GM19438 (cell line): ENCODE results near the gene PSMG3.

ENCODE experiments used
- ATAC-seq: cut with Tn5 transposase; IDR thresholded peaks from one replicate; pipeline ENCODE4 v1.9.1; 2021; ENCODE audit warnings: low read depth; ENCODE audit not compliant: unreplicated experiment

The PSMG3 gene

DNA sequence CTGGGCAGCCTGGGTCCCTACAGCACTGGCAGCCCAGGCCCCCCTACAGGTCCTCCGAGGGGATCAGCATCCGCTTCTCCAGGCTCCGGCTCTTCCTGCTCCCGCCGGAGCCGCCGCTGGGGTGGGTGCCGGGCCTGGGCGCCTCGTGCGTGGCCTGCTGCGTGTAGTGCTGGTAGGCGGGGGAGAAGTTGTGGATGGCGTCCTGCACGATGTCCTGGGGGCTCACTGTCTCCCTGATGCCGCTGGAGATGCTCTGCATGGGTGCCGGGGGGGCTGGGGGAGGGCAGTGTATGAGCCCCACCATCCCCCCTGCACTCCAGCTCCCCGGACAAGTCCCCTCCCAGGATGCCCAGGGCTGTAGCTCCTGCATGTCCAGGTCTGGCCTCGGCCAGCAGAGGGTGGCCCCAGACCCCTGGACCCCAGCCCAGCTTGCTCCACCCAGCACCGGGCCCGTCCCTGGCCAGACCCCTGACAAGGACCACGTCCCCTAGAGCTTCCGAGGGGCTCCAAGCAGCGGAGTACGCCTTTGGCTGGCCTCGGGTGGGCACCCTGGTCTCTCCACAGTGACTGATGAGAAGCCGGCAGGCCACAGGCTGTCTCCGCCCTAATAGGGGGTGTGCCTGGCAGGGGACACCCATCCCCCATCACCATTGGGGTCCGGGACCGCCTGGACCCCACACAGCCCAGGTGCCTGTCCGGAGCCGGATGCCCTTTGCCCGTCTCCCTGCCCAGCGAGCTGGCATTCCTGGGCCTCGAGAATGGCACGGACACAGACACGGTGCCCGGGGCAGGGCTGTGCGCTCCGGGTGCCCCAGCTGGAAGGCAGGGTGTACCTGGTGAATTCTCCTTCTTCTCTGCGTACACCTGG lies 22.7 kb downstream of the PSMG3 start:
- ATAC-seq = no peak

DNA sequence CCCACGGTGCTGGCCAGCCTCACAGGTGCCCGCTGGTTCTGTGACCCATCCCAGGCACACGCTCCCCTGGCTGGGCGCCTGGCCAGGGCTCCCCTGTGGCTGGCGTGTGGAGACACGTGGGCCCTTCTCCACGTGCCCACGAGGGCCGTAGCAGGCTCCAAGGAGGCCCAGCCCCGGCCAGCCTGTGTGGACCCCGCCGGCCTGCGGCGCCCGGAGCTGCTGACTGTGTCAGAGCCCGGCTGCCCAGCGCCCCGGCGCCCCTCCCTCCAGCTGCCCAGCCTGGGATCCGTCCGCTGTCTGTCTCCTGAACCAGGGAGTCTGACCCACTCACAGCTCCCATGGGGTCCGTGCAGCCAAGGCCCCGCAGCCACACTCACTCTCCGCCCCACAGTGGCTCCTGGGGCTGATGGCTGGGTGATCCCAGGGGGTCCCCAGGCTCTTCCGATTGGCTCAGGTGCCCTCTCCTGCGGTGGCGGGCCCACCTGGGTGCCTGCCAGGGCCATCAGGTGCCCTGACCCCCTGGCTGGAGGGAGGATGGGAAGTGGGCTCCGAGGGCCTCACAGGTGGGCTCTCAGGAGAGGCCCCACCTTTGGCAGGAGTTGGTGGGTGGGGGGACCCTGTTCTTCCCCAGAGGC lies 23.4 kb downstream of the PSMG3 start:
- no peak for ATAC-seq

DNA sequence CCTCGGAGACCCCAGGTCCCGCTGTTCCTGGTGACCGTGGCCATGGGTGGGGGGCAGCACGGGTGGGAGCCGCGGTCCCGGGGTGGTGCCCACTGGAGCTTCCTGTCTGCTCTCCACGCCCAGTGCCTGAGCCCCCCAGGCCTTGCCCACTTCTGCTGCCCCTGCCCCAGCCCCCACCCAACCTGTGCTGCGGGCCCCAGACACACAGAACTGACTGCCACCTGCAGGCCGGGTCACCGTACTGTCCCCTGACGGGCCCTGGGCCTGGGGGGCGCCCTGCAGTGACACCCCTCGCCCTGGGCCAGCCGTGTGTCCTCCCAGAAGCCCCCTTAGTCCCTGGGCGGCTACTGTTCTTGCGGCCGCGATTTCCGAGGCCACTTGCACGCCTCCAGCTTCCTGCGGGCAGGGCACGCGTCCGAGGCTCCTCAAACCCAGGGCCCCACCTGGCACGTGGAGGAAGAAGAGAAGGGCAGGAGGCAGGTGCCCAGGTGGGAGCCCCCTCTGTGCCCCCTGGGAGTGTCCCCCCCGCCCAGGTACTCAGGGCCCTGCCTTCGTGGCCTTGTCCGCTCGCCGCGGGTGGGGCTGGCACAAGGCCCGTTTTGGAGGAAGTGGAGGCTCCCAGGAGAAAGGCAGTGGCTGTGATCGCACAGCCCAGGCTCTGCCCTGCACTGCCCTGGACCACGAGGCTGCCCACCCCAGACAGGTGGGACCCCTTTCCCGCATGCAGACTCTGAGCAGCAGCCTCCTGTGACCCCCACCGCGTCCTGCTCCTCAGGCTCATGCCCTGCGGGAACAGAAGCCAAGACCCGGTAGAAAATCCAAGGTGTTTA lies 24.2 kb downstream of the PSMG3 start:
- ATAC-seq = no peak

DNA sequence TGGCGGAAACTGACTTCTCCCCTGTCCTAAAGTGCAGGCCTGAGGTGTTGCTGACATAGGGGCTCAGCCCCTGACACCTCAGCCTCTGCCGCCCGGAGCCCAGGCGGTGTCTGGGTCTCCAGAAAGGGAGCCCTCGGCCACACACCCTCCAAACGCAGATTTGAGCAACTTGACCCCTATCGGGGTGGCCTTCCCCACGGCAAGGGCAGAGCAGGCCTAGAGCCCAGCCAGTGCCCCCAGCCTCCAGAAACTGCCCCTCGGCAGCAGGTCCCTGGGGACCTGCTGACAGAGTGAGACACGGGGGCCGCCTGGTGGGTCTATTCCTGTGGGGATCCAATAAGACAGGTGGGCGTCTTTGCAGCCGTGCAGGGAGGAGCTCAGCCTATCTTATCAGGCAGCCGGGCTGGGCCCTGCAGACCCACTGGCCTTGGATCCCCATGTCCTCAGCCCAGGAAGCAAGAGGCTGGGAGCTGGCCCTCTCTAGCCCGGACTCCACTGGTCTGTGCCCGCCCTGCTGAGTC lies 24.9 kb downstream of the PSMG3 start:
- no peak for ATAC-seq

DNA sequence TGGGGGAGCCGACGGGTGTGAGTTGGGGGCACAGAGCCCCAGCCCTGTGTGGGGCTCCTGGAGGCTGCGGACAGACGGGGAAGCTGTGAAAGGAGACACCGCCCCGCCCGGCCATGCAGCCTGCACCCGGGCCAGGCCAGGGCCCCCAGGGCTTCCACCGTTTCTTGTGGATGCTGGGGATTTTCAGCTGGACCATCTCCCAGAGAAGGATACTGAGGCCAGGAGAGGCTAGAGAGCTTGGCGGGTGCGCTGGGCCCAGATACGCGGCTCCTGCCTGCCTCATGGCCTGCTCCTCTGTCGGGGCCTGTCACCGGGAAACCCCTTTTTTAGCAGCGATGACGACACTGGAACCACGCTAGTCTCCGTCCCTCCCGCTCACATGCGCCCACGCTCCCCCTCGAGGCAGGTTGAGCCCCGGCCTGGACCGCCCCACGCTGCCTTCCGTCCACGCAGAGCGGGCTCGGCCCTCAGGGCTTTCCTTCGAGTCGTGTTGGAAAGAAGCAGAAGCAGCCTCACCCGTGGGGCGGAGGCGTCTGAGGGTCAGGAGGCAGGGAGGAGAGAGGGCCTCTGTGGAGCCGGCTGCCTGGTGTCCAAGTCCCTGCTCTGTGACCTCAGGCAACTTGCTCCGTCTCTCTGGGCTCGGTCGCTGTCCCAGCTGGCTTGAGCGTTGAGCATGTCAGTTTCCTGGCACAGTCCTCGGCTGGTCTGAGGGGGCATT lies 25.5 kb downstream of the PSMG3 start:
- ATAC-seq = no peak

DNA sequence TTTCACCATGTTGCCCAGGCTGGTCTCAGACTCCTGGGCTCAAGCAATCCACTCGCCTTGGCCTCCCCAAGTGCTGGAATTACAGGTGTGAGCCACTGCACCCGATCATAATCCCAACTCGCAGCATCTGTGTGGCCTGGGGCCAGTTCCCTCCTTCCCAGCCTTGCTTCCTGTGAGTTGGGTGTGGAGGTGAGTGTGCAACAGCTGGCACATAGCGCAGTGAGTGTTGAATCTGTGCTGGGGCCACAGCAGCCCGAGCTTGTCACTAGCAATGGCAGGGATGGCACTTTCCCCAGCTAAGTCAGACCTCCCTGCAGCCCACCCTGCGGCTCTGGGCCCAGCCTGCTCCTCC lies 26.0 kb downstream of the PSMG3 start:
- ATAC-seq = no peak

DNA sequence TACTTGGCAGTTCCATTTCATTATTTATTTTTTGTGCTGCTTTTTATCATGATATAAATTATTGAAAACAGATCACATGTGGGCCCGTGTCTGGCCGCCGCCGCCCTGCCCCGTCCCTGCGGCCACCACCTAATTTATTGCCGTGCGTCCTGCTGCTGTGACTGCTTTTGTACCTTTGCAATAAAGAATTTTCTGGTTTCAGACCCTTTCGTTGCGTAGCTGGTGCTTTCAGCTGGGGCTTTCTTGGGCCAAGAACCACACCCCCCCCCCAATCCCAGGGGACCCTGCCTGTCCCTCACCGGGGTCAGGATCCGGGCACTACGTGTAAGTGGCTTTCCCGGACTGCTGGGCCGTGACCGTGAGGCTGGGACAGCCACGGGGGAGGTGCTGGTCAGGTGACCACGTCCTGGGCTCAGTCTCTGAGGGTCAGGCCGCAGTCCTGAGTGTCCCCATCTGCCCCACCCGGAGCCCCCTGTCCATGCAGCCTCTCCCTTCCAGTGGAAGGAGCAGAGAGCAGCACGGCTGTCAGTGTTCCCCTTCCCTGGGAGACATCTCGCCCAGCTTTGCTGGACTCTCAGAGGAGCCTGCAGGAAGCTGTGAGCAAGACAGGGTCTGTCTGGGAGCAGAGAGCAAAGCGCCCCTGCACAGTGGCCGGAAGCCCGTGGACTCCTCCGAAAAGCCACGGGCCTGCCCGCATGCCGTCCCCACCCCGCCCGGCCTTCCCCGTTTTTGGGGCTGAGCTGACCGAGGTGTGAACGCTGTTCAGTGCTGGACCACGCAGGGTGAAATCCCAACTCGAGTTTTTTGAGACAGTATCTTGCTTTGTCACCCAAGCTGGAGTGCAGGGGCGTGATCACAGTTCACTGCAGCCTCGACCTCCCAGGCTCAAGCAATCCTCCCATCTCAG lies 26.7 kb downstream of the PSMG3 start:
- no peak for ATAC-seq

DNA sequence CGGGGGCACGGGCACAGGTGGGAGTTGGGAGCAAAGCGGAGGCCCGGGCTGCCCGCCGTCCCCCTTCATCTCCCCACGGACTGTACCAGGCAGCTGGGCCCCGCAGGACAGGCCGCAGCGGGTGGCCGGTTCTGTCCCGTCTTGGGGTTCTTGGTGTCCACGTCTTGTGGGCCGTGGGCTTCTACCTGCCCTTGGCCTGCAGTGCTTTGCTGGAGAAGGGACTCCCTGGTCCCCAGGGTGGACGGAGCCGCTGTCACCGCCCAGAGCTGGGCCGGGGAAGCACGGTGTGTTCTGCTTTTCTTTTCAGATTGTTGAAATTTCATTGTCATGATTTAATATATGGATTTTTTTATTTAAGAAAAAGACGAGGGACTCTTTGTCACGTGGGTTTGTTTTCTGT lies 27.5 kb downstream of the PSMG3 start:
- ATAC-seq = no peak

DNA sequence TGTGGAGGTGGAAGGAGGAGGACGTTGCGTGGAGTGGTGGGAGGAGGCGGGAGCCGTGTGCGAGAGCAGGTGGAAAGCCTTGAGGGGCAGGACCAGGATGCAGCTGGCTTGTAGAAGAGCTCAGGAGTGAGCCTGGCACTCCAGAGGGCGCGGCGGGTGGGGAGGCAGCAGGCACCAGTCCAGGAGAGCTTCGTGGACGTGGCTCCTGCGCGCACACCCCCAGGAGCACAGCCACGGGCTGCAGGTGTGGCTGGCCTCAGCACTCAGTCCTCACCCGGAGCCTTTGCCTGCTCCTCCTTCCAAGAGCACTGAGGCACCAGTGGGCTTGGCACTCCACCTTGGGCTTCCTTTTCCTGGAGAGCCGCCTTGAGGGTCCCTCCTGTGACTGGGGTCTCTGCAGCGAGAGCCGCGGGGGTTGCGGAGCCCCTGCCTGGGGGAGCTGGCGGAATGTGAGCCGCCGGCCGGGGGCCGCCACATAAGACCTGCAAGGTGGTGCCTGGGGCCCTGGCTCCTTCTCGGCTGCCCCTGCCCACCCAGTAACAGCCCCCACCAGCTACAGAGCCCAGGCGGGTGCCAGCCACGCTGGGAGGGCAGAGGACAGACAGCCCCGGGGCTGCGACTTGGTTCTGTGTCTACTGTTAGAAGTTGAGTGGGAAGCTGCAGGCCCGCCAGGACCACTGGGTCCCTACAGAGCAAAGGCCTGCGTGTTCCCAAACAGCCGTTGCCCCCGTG lies 28.2 kb downstream of the PSMG3 start:
- ATAC-seq = no peak

DNA sequence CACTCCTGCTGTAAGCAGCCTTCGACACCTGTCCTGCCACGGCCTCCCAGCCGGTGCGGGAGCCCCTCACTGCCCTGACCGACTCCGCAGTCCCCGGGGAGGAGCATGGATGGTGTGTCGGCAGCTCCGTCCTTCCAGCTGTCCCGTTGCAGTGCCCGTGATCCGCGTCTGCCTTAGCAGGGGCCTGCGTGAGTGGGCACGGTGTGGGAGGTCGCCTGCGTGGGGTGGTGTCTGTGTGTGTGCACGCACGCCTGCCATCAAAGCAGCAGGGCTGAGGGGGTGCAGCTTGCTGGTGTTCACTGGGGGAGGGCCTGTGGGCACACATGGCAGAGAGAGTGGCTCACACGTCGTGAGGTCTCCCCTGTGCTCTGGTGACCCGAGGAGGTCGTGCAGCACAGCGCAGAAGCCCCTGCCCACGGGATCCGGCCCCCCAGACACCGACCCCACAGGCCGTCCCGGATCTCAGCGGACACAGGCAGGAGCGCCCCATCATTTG lies 29.0 kb downstream of the PSMG3 start:
- no peak for ATAC-seq

DNA sequence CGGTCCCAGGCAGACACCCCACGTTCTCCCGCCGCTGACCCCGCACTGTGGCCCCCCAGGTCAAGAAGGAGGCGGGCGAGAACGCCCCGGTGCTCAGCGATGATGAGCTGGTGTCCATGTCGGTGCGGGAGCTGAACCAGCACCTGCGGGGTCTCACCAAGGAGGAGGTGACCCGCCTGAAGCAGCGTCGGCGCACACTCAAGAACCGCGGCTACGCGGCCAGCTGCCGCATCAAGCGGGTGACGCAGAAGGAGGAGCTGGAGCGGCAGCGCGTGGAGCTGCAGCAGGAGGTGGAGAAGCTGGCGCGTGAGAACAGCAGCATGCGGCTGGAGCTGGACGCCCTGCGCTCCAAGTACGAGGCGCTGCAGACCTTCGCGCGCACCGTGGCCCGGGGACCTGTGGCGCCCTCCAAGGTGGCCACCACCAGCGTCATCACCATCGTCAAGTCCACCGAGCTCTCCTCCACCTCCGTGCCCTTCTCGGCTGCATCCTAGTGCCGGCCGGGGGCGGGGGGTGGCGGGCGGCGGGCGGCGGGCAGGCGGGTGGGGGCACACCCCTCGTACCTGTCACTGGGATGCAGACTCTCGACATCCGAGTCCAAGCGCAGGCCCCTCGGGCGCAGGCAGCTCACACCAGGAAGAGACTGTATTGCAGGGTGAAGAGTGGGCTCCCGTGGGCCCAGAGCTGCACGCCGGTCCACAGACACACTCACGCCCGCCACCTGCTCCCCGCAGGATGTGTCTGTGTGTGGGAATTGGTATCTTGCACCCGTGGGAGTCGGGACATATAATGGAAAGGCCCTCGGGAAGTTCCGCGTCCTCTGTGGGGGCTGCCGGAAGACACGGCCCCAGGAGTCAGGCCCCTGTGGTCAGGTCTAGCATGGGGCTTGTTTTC lies 29.7 kb downstream of the PSMG3 start:
- ATAC-seq = no peak

DNA sequence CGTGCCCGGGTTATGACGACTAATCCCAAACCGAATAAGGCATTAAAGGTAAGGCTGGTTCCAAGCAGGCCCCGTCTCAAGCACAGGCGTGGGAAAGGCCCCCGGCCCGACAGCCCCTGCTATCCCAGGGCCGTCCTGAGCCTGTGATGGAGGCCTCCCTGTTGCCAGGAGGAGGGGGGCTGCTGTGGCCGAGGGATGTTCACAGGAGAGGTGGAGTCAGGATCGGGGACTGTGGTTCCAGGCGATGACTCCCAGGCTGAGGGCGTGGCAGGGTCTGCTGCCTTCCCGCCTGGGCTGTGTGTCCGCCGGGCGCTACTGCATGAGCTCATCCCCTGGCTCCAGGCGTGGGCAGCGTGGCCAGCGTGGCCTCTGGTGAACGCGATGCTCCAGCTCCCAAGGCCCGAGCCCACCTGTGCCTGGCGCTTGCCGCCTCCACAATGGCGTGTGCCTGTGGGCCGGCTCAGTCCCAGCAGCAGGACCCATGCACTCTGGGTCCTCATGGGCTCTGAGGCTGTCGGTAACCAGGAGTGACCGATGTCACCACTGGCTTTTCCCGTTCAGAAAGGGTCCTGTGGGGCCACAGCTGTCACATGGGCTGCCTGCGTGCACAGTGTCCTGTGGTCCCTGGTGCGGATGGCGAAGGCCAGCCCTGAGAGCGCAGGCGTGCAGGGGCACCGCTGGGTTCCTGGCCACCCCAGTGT lies 30.5 kb downstream of the PSMG3 start:
- ATAC-seq = no peak

DNA sequence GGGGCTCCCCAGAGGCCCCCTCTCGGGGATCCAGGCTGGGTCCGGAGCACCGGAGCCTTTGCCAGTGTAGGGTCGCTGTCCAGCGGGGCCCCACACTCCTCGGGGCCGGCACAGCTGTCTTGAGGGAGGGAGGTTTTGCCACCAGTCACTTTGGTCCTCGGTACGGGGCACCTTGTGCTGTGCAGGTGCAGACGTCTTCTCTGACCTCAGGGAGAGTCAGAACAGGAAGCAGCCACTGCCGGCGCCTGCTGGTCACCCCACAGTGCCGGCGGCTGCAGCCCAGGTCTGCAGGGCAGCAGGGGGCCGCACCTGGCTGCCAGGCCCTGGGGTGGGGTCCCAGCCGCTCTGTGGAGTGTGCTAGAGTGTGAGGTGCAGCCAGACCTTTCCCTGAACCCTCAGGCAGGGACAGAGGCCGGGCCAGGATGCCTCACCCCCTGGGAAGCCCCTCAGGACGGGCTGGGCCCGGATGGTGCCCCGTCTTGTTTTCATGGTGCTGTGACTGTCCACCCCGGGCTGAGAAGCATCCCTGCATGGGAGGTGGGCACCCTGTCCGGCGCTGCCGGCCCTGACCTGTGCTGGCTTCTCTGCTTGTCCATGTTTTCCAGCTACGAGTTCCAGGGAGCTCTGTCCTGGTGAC lies 31.2 kb downstream of the PSMG3 start:
- no peak for ATAC-seq

DNA sequence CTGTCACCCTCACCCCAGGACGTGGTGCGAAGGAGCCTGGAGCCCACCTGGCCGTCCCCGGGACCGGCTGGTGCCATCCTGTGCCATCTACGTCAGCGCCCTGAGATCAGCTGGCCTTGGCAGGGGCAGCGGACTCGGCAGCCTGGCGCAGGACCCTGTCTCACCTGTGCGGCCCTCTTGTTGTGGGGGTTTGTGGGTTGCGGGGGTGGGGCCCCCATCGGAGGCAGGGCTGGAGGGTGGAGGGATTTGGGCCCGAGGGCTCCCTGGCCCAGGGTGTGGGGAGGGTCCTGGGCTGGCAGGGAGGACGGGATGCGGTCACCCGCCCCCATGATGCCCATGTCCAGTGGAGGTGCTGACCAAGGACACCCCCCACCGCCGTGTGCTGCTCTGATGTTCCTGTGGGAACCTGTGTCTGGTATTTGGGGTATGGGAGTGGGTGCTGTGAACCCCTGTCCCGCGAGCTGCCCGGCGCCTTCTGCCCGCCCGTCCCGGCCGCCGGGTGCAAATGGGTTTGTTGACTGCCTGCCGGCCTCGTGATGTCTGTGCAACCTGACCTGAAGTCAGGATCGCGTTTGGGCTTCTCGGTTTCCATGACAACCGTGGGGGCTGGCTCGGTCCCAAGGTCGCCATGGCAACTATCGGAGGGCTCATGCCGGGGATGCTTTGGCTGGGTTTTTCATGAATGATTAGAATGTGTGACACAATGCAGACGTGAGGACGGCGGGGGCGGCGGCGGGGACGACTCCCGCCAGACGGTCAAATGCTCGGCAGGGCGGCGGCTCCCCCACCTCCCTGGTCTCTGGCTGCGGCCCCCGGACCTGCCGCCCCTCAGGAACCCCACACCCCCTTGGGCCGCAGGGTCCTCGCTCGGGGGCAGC lies 32.1 kb downstream of the PSMG3 start:
- no peak for ATAC-seq

DNA sequence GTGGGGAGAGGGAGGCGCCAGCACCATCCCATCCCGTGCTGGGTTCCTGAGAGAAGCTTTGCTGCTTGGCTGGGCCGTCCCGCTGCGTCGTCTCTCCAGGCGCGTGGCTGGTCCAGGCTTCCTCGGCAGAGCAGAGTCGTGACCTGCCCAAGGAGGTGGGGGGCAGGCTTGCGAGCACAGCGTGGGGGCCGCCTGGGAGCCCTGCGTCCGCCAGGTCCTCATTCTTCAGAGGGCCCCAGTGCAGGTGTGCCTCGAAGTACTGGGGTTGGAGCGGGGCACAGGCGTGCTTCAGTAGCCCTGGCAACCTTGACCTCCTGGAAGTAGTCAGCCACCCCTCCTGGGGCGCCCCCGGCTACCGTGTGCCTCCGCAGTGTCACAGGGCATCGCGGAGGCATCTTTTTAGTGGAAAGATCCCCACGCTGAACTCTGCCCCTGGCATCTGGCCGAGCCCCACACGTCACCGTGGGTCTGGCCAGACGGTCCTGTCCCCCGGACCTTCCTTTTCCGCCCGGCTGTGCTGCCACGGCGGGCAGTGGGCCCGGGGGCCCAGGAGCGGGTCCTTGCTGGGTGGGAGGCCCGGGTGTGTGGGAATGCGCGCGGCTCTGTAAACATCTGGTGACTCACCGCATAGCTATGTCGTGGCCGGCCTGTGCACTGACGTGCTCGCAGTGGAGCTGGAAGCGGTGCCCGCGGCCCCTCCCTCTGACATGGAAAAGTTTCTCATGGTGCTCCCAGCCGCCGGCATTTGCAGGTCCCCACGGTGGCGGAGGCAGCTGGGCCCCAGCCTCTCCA lies 32.9 kb downstream of the PSMG3 start:
- ATAC-seq = no peak
